K562 (cell line): ENCODE results near the gene PTPRR. TPM values are rescaled to one million over a fixed set of nuclear protein-coding genes. Genes with fewer than 3 reads are reported as not detected.

Source experiments
- ATAC-seq: fragments of 200-7000 bp; cut with Tn5 transposase; 3 replicates; pipeline ENCODE4 v1.9.1; 2020; ENCODE audit warnings: moderate library complexity
- BruUV-seq: library from RNA; stranded (reverse); fragments of 400-500 nt; replicated peaks from 2 replicates; lab custom pipeline; 2021; lab: Mats Ljungman, UMichigan
- CTCF ChIA-PET: fragments of 300-600 bp; formaldehyde crosslinking; extraction: SDS; loops from one replicate; lab custom pipeline; 2021; ENCODE audit warnings: low intra/inter-chr PET ratio; lab: Yijun Ruan, JAX
- POLR2A ChIA-PET: fragments of 300-600, 350-650 bp; sonication (Branson Sonifier 250); formaldehyde crosslinking; extraction: SDS; loops from one replicate; lab custom pipeline; 2021; ENCODE audit warnings: antibody characterized with exemption, inconsistent platforms; lab: Yijun Ruan, JAX
- DNase-seq, 4 experiments: peaks; one replicate each; pipeline versions ENCODE4 v3.0.0 to v3.0.0-alpha.2; 2011 to 2018; ENCODE audit warnings: low spot score in 3 of 4, mixed read lengths in 3 of 4; ENCODE audit errors: extremely low read depth in 1 of 4
- FAIRE-seq: peaks from 2 replicates; lab custom pipeline; 2011; peaks lifted over from hg19 to GRCh38; lab: Jason Lieb, UNC
- H2AFZ ChIP-seq: 2 replicates; pipeline ENCODE4 v1.6.0; 2011; ENCODE audit warnings: low read depth, low read length, control low read depth, inconsistent platforms
- H3K27ac ChIP-seq: fragments of 200-600 bp; 3 replicates; pipeline ENCODE4 v1.8.0; 2011; ENCODE audit warnings: low read depth, mild to moderate bottlenecking, control low read depth, inconsistent platforms, low read length, moderate library complexity, mixed read lengths; ENCODE audit errors: extremely low read depth
- H3K27me3 ChIP-seq, 2 experiments: fragments of 300-600 bp in 1 of 2; 2 replicates in 1 of 2; 3 replicates in 1 of 2; pipeline versions ENCODE4 v1.6.0 to v1.8.0; 2011; ENCODE audit warnings: inconsistent platforms in 2 of 2, low read length in 2 of 2, mild to moderate bottlenecking in 1 of 2, mixed read lengths in 1 of 2, moderate library complexity in 1 of 2; ENCODE audit not compliant: control insufficient read depth in 2 of 2, insufficient read depth in 2 of 2
- H3K36me3 ChIP-seq: fragments of 300-600 bp; 3 replicates; pipeline ENCODE4 v1.8.0; 2011; ENCODE audit warnings: mild to moderate bottlenecking, low read length, inconsistent platforms; ENCODE audit not compliant: control insufficient read depth, insufficient read depth
- H3K4me1 ChIP-seq, 2 experiments: fragments of 200-600 bp in 1 of 2; replicated peaks in 1 of 2; 2 replicates in 1 of 2; 3 replicates in 1 of 2; pipeline versions ENCODE4 v1.5.1 to v1.8.0; 2011; ENCODE audit warnings: inconsistent platforms in 2 of 2, low read length in 2 of 2, mild to moderate bottlenecking in 1 of 2, mixed read lengths in 1 of 2, moderate library complexity in 1 of 2; ENCODE audit not compliant: control insufficient read depth in 2 of 2, insufficient read depth in 2 of 2
- H3K4me2 ChIP-seq: 2 replicates; pipeline ENCODE4 v1.6.1; 2011; ENCODE audit warnings: low read length, control low read depth, inconsistent platforms, mixed read lengths; ENCODE audit not compliant: insufficient read depth
- H3K4me3 ChIP-seq: fragments of 200-600 bp; sonication (generic), shearing (Covaris generic); 2 replicates; pipeline ENCODE4 v1.5.1; 2016; ENCODE audit warnings: control low read depth, inconsistent platforms
- H3K79me2 ChIP-seq: fragments of 200-600 bp; 3 replicates; pipeline ENCODE4 v1.8.0; 2011; ENCODE audit warnings: low read length, inconsistent platforms; ENCODE audit not compliant: control insufficient read depth, insufficient read depth
- H3K9ac ChIP-seq, 2 experiments: 2 replicates each; pipeline versions ENCODE4 v1.6.0 to v1.6.1; 2011; ENCODE audit warnings: low read depth in 2 of 2, low read length in 2 of 2, control low read depth in 1 of 2, inconsistent platforms in 1 of 2, mild to moderate bottlenecking in 1 of 2, mixed read lengths in 1 of 2; ENCODE audit not compliant: insufficient read depth in 1 of 2
- H3K9me1 ChIP-seq: one replicate; pipeline ENCODE4 v1.6.0; 2011; ENCODE audit warnings: inconsistent platforms, mild to moderate bottlenecking, low read length, moderate library complexity; ENCODE audit not compliant: control insufficient read depth, insufficient read depth
- H3K9me3 ChIP-seq: replicated peaks from 2 replicates; pipeline ENCODE4 v1.5.1; 2011; ENCODE audit warnings: low read depth, low read length, inconsistent platforms; ENCODE audit not compliant: control insufficient read depth, insufficient read depth
- H4K20me1 ChIP-seq: replicated peaks from 2 replicates; pipeline ENCODE4 v1.6.1; 2011; ENCODE audit warnings: low read length, inconsistent platforms, mixed read lengths; ENCODE audit not compliant: control insufficient read depth, insufficient read depth
- BRD4 ChIP-seq: fragments of 200-600 bp; sonication (generic); IDR thresholded peaks from 2 replicates; pipeline ENCODE4 v1.6.1; 2017; ENCODE audit warnings: inconsistent platforms
- ELF4 ChIP-seq: fragments of 450-650 bp; formaldehyde crosslinking; IDR thresholded peaks from 2 replicates; pipeline ENCODE4 v1.4.0; 2022; ENCODE audit warnings: missing genetic modification characterization
- KLF16 ChIP-seq: IDR thresholded peaks from 2 replicates; pipeline ENCODE4 v1.6.1; 2016; ENCODE audit warnings: antibody characterized with exemption
- NBN ChIP-seq: fragments of 450-650 bp; IDR thresholded peaks from 2 replicates; pipeline ENCODE4 v1.6.1; 2016; ENCODE audit warnings: low read depth, mild to moderate bottlenecking
- NFIX ChIP-seq: fragments of 250-450 bp; sonication (Bioruptor Pico); IDR thresholded peaks from 2 replicates; pipeline ENCODE4 v1.4.0; 2020; ENCODE audit warnings: low read depth, mild to moderate bottlenecking, moderate library complexity
- RBM22 ChIP-seq: fragments of 200-400 bp; formaldehyde crosslinking; IDR thresholded peaks from 2 replicates; pipeline ENCODE4 v1.6.1; 2018; ENCODE audit warnings: low read length, low read depth; ENCODE audit not compliant: poor library complexity, severe bottlenecking
- U2AF2 ChIP-seq: fragments of 200-400 bp; formaldehyde crosslinking; optimal IDR thresholded peaks from 2 replicates; pipeline ENCODE3; 2017; ENCODE audit warnings: low read depth, mild to moderate bottlenecking, low read length
- ZNF134 ChIP-seq: fragments of 250-450 bp; sonication (Bioruptor Pico); conservative IDR thresholded peaks from 2 replicates; pipeline ENCODE4 v1.4.0; 2020
- ZNF583 ChIP-seq: fragments of 250-450 bp; sonication (Bioruptor Pico); IDR thresholded peaks from 2 replicates; pipeline ENCODE4 v1.4.0; 2020
- WGBS: fragments of 100-300 bp; shearing (Covaris generic); methylation state at CpG from one replicate; pipeline ENCODE4 v1.1.6; 2016; ENCODE audit warnings: low coverage, mixed read lengths; ENCODE audit not compliant: insufficient coverage; ENCODE audit errors: missing lambda C conversion rate; 5-methylcytosine and 5-hydroxymethylcytosine counted together
- in situ Hi-C: fragments of 300-500 bp; cut with MboI; formaldehyde crosslinking; loops from 4 replicates; pipeline ENCODE4 v1.15.0; 2018; ENCODE audit warnings: inconsistent platforms, mixed read lengths
- intact Hi-C: fragments of 100-400 bp; cut with micrococcal nuclease; formaldehyde crosslinking; loops from 2 replicates; pipeline ENCODE4 v1.14.2; 2022
- polyA plus RNA-seq, 8 experiments: library from polyadenylated mRNA; depleted of rRNA in 4 of 8; stranded (reverse) in 5 of 8; unstranded in 3 of 8; fragments of >200 nt; fragmentation: Nextera tagmentation in 2 of 8; fragmentation: Illumina TruSeq in 1 of 8; extraction: Ambion mirVana in 2 of 8; extraction: Trizol in 1 of 8; gene quantifications; 2 replicates each; pipeline versions ENCODE4 v1.2.1 to v1.2.3, GENCODE V29; 2011 to 2014; ENCODE audit warnings: inconsistent platforms in 1 of 8, missing spikeins in 1 of 8
- total RNA-seq, 7 experiments: library from RNA; depleted of rRNA in 6 of 7; stranded (reverse); fragments of >200 nt in 6 of 7; fragmentation: Illumina TruSeq in 2 of 7; extraction: Trizol in 2 of 7; gene quantifications; 2 replicates each; pipeline versions ENCODE4 v1.2.1 to v1.2.3, GENCODE V29; 2011 to 2021; ENCODE audit warnings: low replicate concordance in 1 of 7
- TF ChIP-seq, protein P1 (sequence below): fragments of 450-650 bp; IDR thresholded peaks from 2 replicates; pipeline ENCODE4 v1.6.1; 2016; ENCODE audit warnings: low read depth, mild to moderate bottlenecking, moderate library complexity
- TF ChIP-seq, protein P2 (sequence below): fragments of 450-650 bp; IDR thresholded peaks from 2 replicates; pipeline ENCODE4 v1.6.1; 2018; ENCODE audit warnings: mild to moderate bottlenecking, low read depth; ENCODE audit not compliant: partially characterized antibody
- TF ChIP-seq, protein P3 (sequence below): sonication (generic); formaldehyde crosslinking; IDR thresholded peaks from 2 replicates; pipeline ENCODE4 v1.8.0; 2022; ENCODE audit warnings: mild to moderate bottlenecking, low read depth, missing genetic modification reagents

The PTPRR gene
- total and polyA plus RNA-seq, 9 of the 15 experiments (the other 6 are each of a cell fraction or from before 2014, with no cell fraction given): 6.6 to 41.7 (median 12.3) TPM

DNA sequence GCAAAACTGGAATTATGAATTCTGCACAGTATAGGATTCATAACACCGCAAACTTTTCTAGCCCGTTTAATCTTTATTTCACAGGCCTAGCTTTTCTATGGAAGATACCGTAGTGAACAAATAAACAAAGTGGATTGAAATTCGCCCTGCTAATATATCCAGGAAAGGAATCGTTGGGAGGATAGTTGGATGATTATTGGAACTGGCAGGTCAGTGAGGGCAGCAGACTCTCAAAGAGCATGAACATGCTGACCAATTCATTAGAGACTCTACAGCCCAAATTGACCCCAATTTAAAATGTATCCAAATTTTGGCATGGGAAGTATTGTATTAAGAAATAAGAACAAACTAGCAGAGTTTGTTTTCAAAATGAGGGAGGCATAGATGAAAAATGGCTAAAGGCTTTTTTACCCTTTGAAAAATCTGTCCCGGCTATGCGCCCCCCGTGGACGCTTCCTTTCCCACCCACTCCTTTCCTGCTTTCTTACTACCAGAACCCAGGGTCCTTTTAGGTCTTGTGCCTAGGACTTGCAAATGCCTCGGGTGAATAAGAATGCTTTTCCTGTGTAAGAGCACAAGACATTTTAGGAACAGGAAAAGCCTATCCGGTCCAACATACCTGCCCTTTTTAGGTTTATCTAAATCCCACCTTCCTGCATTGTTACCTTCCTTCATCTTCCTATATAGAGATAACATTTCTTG, 198.7 kb downstream of the PTPRR start:
- DNase-seq (no peak), FAIRE-seq (no peak), ATAC-seq (no peak)
- BruUV-seq: no TSS peak
- H3K4me2 ChIP-seq: no peak overlapping the region
- no peak overlapping the region for H3K9ac ChIP-seq
- ChIA-PET POLR2A (no interaction called here), CTCF (no interaction called here)
- no peaks in the 10 kb centered on the region for H4K20me1 ChIP-seq
- 52% methylated on average over 11 of the region's 11 CpGs for WGBS
- intact Hi-C loops (loop anchor here (5.0 kb wide), 1 partner anchor 820 kb away; no protein-coding TSS in a partner anchor), in situ Hi-C loops (no loop called here)
- no peaks in the 10 kb centered on the region for H3K79me2 ChIP-seq
- H3K4me3 ChIP-seq: no peak overlapping the region
- H3K36me3 ChIP-seq: no peaks in the 10 kb centered on the region
- no peaks in the 10 kb centered on the region for H3K9me3 ChIP-seq
- TF ChIP-seq ELF4 (CRISPR knock-in tag) (no peak), NBN (no peak), ZNF583 (CRISPR knock-in tag) (no peak), RBM22 (no peak), ZNF134 (CRISPR knock-in tag) (no peak), KLF16 (no peak), BRD4 (no peak), U2AF2 (no peak), NFIX (CRISPR knock-in tag) (no peak)
- TF ChIP-seq, protein P1, sequence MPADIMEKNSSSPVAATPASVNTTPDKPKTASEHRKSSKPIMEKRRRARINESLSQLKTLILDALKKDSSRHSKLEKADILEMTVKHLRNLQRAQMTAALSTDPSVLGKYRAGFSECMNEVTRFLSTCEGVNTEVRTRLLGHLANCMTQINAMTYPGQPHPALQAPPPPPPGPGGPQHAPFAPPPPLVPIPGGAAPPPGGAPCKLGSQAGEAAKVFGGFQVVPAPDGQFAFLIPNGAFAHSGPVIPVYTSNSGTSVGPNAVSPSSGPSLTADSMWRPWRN: no peak
- TF ChIP-seq, protein P2, sequence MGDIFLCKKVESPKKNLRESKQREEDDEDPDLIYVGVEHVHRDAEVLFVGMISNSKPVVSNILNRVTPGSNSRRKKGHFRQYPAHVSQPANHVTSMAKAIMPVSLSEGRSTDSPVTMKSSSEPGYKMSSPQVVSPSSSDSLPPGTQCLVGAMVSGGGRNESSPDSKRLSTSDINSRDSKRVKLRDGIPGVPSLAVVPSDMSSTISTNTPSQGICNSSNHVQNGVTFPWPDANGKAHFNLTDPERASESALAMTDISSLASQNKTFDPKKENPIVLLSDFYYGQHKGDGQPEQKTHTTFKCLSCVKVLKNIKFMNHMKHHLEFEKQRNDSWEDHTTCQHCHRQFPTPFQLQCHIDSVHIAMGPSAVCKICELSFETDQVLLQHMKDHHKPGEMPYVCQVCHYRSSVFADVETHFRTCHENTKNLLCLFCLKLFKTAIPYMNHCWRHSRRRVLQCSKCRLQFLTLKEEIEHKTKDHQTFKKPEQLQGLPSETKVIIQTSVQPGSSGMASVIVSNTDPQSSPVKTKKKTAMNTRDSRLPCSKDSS: no peak
- TF ChIP-seq, protein P3, sequence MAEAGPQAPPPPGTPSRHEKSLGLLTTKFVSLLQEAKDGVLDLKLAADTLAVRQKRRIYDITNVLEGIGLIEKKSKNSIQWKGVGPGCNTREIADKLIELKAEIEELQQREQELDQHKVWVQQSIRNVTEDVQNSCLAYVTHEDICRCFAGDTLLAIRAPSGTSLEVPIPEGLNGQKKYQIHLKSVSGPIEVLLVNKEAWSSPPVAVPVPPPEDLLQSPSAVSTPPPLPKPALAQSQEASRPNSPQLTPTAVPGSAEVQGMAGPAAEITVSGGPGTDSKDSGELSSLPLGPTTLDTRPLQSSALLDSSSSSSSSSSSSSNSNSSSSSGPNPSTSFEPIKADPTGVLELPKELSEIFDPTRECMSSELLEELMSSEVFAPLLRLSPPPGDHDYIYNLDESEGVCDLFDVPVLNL (CRISPR knock-in tag): no peak
- peak overlapping the region; percentile 0; the same call in 1 of the 2 replicates for H2AFZ ChIP-seq
- H3K4me1 ChIP-seq: no peaks in the 10 kb centered on the region; a peak in 1 of 5 replicates
- H3K27me3 ChIP-seq: no peaks in the 10 kb centered on the region
- no peaks in the 10 kb centered on the region for H3K9me1 ChIP-seq
- H3K27ac ChIP-seq: no peak overlapping the region
